GM23338 (cell line): Measurements from ENCODE around the gene RPA1. TPM values are rescaled to one million over a fixed set of nuclear protein-coding genes. Genes with fewer than 3 reads are reported as not detected.

Experiments
- ATAC-seq: fragments of 200-7000 bp; cut with Tn5 transposase; 3 replicates; pipeline ENCODE4 v1.9.1; 2020
- DNase-seq: peaks from one replicate; pipeline ENCODE4 v3.0.0-alpha.2; 2015; ENCODE audit warnings: low spot score
- H2AFZ ChIP-seq: fragments of 200-600 bp; sonication (generic); 2 replicates; pipeline ENCODE4 v1.8.0; 2016; ENCODE audit warnings: antibody characterized with exemption, mild to moderate bottlenecking, moderate library complexity
- H3F3A ChIP-seq: fragments of 200-600 bp; sonication (generic); replicated peaks from 2 replicates; pipeline ENCODE4 v1.8.0; 2017; ENCODE audit warnings: antibody characterized with exemption, mixed run types, low read depth
- H3K27ac ChIP-seq: fragments of 200-600 bp; sonication (generic); 2 replicates; pipeline ENCODE4 v1.6.1; 2016; ENCODE audit warnings: low read depth
- H3K27me3 ChIP-seq: fragments of 200-600 bp; sonication (generic); 2 replicates; pipeline ENCODE4 v1.8.0; 2016; ENCODE audit warnings: mild to moderate bottlenecking, mixed run types, moderate library complexity; ENCODE audit not compliant: insufficient read depth
- H3K36me3 ChIP-seq: fragments of 200-600 bp; sonication (generic); 2 replicates; pipeline ENCODE4 v1.8.0; 2016; ENCODE audit warnings: mild to moderate bottlenecking; ENCODE audit not compliant: insufficient read depth
- H3K4me1 ChIP-seq: fragments of 200-600 bp; sonication (generic); 2 replicates; pipeline ENCODE4 v1.8.0; 2016; ENCODE audit warnings: mild to moderate bottlenecking, moderate library complexity; ENCODE audit not compliant: insufficient read depth
- H3K4me2 ChIP-seq: fragments of 200-600 bp; sonication (generic); 2 replicates; pipeline ENCODE4 v1.7.1; 2017; ENCODE audit warnings: mixed run types
- H3K4me3 ChIP-seq: fragments of 200-600 bp; sonication (generic); 2 replicates; pipeline ENCODE4 v1.6.1; 2016; ENCODE audit warnings: mixed run types
- H3K79me2 ChIP-seq: fragments of 200-600 bp; sonication (generic); replicated peaks from 2 replicates; pipeline ENCODE4 v1.8.0; 2017; ENCODE audit warnings: mild to moderate bottlenecking; ENCODE audit not compliant: insufficient read depth
- H3K9me2 ChIP-seq: fragments of 200-600 bp; sonication (generic); 2 replicates; pipeline ENCODE4 v1.8.0; 2017; ENCODE audit not compliant: insufficient read depth
- H4K20me1 ChIP-seq: fragments of 200-600 bp; sonication (generic); replicated peaks from 2 replicates; pipeline ENCODE4 v1.8.0; 2017; ENCODE audit warnings: mild to moderate bottlenecking; ENCODE audit not compliant: insufficient read depth
- H3K27ac Mint-ChIP-seq: 2 replicates; pipeline ENCODE4 v1.8.0; 2020; ENCODE audit warnings: inconsistent platforms, mild to moderate bottlenecking, moderate library complexity, mixed read lengths
- H3K27me3 Mint-ChIP-seq: 3 replicates; pipeline ENCODE4 v1.8.0; 2022; ENCODE audit warnings: low read depth, mild to moderate bottlenecking, moderate library complexity, mixed read lengths, inconsistent platforms; ENCODE audit not compliant: insufficient read depth, poor library complexity
- H3K36me3 Mint-ChIP-seq: 3 replicates; pipeline ENCODE4 v1.8.0; 2021; ENCODE audit warnings: low read depth, mild to moderate bottlenecking, inconsistent platforms, moderate library complexity, mixed read lengths
- H3K4me1 Mint-ChIP-seq: 3 replicates; pipeline ENCODE4 v1.8.0; 2020; ENCODE audit warnings: mild to moderate bottlenecking, inconsistent platforms, mixed read lengths
- H3K4me3 Mint-ChIP-seq: 3 replicates; pipeline ENCODE4 v1.8.0; 2021; ENCODE audit warnings: moderate library complexity, mild to moderate bottlenecking, inconsistent platforms, mixed read lengths
- H3K9me3 Mint-ChIP-seq: 3 replicates; pipeline ENCODE4 v1.8.0; 2020; ENCODE audit warnings: moderate library complexity, mild to moderate bottlenecking, inconsistent platforms, mixed read lengths
- CREB1 ChIP-seq: fragments of 250-450 bp; sonication (Bioruptor Pico); IDR thresholded peaks from 2 replicates; pipeline ENCODE4 v1.5.0; 2020; ENCODE audit warnings: low read depth, mild to moderate bottlenecking, moderate library complexity
- EZH2 ChIP-seq: fragments of 200-600 bp; sonication (generic); IDR thresholded peaks from one replicate; pipeline ENCODE4 v1.8.0; 2017; ENCODE audit warnings: antibody characterized with exemption, mild to moderate bottlenecking, low read depth; ENCODE audit not compliant: unreplicated experiment
- EZH2phosphoT487 ChIP-seq: fragments of 200-600 bp; sonication (generic); IDR thresholded peaks from one replicate; pipeline ENCODE4 v1.8.1; 2018; ENCODE audit warnings: antibody characterized with exemption; ENCODE audit not compliant: unreplicated experiment
- JUNB ChIP-seq: IDR thresholded peaks from one replicate; pipeline ENCODE4 v1.6.1; 2016; ENCODE audit warnings: antibody characterized with exemption; ENCODE audit not compliant: unreplicated experiment
- NANOG ChIP-seq: IDR thresholded peaks from 2 replicates; pipeline ENCODE4 v1.6.1; 2016; ENCODE audit warnings: antibody characterized with exemption, borderline replicate concordance
- POLR2AphosphoS5 ChIP-seq: IDR thresholded peaks from 2 replicates; pipeline ENCODE4 v1.6.1; 2016; ENCODE audit warnings: antibody characterized with exemption, low read depth
- STAT1 ChIP-seq: IDR thresholded peaks from one replicate; pipeline ENCODE4 v1.6.1; 2016; ENCODE audit warnings: antibody characterized with exemption; ENCODE audit not compliant: unreplicated experiment
- ZNF114 ChIP-seq: fragments of 250-450 bp; sonication (Bioruptor Pico); IDR thresholded peaks from 2 replicates; pipeline ENCODE4 v1.5.0; 2020; ENCODE audit warnings: mild to moderate bottlenecking, moderate library complexity
- ZNF331 ChIP-seq: fragments of 250-450 bp; sonication (Bioruptor Pico); IDR thresholded peaks from 2 replicates; pipeline ENCODE4 v1.5.0; 2020; ENCODE audit warnings: low read depth, mild to moderate bottlenecking, moderate library complexity
- polyA plus RNA-seq: library from polyadenylated mRNA; unstranded; fragments of >200 nt; fragmentation: Nextera tagmentation; extraction: Ambion mirVana; gene quantifications from 2 replicates; pipeline ENCODE4 v1.2.1, GENCODE V29; 2016
- total RNA-seq: library from RNA; depleted of rRNA; stranded (reverse); fragments of >200 nt; shearing (Covaris generic); gene quantifications from 2 replicates; pipeline ENCODE4 v1.2.3, GENCODE V29; 2014
- TF ChIP-seq, protein P1 (sequence below), 2 experiments: fragments of 200-600 bp in 1 of 2; sonication (generic) in 1 of 2; conservative IDR thresholded peaks; 2 replicates each; pipeline versions ENCODE4 v1.5.1 to v1.6.1; 2016 to 2017; ENCODE audit warnings: antibody characterized with exemption in 2 of 2, low read depth in 2 of 2, mild to moderate bottlenecking in 2 of 2, moderate library complexity in 1 of 2
- TF ChIP-seq, protein P2 (sequence below): IDR thresholded peaks from 2 replicates; pipeline ENCODE4 v1.6.1; 2016; ENCODE audit warnings: antibody characterized with exemption

Gene RPA1
- total and polyA plus RNA-seq, 2 experiments from 2014 or later: 33.7 to 52.1 TPM

- peak; percentile 87 for DNase-seq
- peaks cover 9% of the 10 kb centered on the region; the same call in 1 of the 2 replicates for H3F3A ChIP-seq
- Mint-ChIP-seq H3K36me3 (no peaks in the 10 kb centered on the region), H3K27ac (no peak overlapping the region), H3K4me1 (peaks cover 10% of the 10 kb centered on the region; the same call in 2 of the 3 replicates), H3K27me3 (peaks cover 80% of the 10 kb centered on the region), H3K9me3 (no peaks in the 10 kb centered on the region), H3K4me3 (peak overlapping the region; percentile 69; the same call in 2 of the 3 replicates)
- no peaks in the 10 kb centered on the region for H3K9me2 ChIP-seq
- ATAC-seq: peak; percentile 93
- peaks cover 12% of the 10 kb centered on the region for H4K20me1 ChIP-seq
- H3K79me2 ChIP-seq: no peaks in the 10 kb centered on the region
- H3K4me1 ChIP-seq: peaks cover 11% of the 10 kb centered on the region
- H3K27ac ChIP-seq: no peak overlapping the region
- peak overlapping the region; percentile 78 for H3K4me2 ChIP-seq
- H3K4me3 ChIP-seq: peak overlapping the region; percentile 48
- H2AFZ ChIP-seq: 0 out of 2 replicates have a peak overlapping the region, but pooled peaks have one; percentile 14
- no peaks in the 10 kb centered on the region for H3K36me3 ChIP-seq
- TF ChIP-seq ZNF331 (no peak), JUNB (no peak), STAT1 (no peak), CREB1 (CRISPR knock-in tag) (no peak), POLR2AphosphoS5 (peak; percentile 65), ZNF114 (CRISPR knock-in tag) (no peak), EZH2 (peak; percentile 26)
- TF ChIP-seq, protein P1, sequence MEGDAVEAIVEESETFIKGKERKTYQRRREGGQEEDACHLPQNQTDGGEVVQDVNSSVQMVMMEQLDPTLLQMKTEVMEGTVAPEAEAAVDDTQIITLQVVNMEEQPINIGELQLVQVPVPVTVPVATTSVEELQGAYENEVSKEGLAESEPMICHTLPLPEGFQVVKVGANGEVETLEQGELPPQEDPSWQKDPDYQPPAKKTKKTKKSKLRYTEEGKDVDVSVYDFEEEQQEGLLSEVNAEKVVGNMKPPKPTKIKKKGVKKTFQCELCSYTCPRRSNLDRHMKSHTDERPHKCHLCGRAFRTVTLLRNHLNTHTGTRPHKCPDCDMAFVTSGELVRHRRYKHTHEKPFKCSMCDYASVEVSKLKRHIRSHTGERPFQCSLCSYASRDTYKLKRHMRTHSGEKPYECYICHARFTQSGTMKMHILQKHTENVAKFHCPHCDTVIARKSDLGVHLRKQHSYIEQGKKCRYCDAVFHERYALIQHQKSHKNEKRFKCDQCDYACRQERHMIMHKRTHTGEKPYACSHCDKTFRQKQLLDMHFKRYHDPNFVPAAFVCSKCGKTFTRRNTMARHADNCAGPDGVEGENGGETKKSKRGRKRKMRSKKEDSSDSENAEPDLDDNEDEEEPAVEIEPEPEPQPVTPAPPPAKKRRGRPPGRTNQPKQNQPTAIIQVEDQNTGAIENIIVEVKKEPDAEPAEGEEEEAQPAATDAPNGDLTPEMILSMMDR (conservative IDR thresholded peaks at IDR 0.05; ENCODE audit: low read depth in 2 of 2): peak; percentile 71 to 88
- TF ChIP-seq, protein P2, sequence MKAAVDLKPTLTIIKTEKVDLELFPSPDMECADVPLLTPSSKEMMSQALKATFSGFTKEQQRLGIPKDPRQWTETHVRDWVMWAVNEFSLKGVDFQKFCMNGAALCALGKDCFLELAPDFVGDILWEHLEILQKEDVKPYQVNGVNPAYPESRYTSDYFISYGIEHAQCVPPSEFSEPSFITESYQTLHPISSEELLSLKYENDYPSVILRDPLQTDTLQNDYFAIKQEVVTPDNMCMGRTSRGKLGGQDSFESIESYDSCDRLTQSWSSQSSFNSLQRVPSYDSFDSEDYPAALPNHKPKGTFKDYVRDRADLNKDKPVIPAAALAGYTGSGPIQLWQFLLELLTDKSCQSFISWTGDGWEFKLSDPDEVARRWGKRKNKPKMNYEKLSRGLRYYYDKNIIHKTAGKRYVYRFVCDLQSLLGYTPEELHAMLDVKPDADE: peak; percentile 50
- peaks cover 94% of the 10 kb centered on the region for H3K27me3 ChIP-seq
Observed at GRCh38 chr17:1908699-1909309, 79.0 kb downstream of the RPA1 start.

- no peak for TF ChIP-seq NANOG
- no peak for TF ChIP-seq EZH2phosphoT487
- TF ChIP-seq ZNF331: no peak
- TF ChIP-seq POLR2AphosphoS5: no peak
- Histone ChIP-seq H3K9me2 (no peaks in the 10 kb centered on the region), H3K27ac (no peak overlapping the region), H3K79me2 (no peaks in the 10 kb centered on the region), H3K4me3 (no peak overlapping the region), H3K4me2 (no peak overlapping the region), H2AFZ (no peak overlapping the region), H3K4me1 (peaks cover 11% of the 10 kb centered on the region), H3K27me3 (peaks cover 82% of the 10 kb centered on the region), H3K36me3 (no peaks in the 10 kb centered on the region), H4K20me1 (peaks cover 12% of the 10 kb centered on the region), H3F3A (peaks cover 9% of the 10 kb centered on the region; the same call in 1 of the 2 replicates)
- ATAC-seq (no peak), DNase-seq (no peak)
- Mint-ChIP-seq H3K27ac (no peak overlapping the region), H3K4me1 (peaks cover 13% of the 10 kb centered on the region), H3K9me3 (no peaks in the 10 kb centered on the region), H3K36me3 (no peaks in the 10 kb centered on the region), H3K4me3 (no peak overlapping the region), H3K27me3 (peaks cover 79% of the 10 kb centered on the region)
Observed at GRCh38 chr17:1909985-1910384, 80.2 kb downstream of the RPA1 start.
